ENCODE results near the gene CCSER1. TPM values are rescaled to one million over a fixed set of nuclear protein-coding genes. Genes with fewer than 3 reads are reported as not detected.
"Not testable (repeated sequence)": the region's sequence is repeated elsewhere in the genome, so short reads cannot be mapped to it uniquely, and the experiment has no call there.

The CCSER1 gene
- total RNA-seq, 2 donors from 2014 or later: 1.5 to 2.7 TPM

DNA sequence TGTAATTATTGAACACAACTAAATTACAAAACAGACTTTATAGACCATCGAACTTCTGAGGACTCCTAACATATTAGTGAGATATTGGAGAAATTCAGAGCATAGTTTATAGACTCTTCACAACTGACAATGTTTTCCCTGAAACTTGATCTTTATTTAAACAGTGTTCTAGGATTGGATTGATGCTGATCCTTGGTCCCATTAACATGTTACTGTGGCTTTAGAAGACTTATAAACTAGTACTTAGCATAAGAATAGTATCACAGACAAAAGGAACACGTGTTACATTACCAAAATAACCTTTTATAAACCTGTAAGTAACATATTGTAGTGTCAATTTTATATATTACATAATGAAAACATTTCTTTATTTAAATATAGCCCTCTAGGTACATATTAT is 689.6 kb downstream of the CCSER1 start:
- TF ChIP-seq, protein P1, sequence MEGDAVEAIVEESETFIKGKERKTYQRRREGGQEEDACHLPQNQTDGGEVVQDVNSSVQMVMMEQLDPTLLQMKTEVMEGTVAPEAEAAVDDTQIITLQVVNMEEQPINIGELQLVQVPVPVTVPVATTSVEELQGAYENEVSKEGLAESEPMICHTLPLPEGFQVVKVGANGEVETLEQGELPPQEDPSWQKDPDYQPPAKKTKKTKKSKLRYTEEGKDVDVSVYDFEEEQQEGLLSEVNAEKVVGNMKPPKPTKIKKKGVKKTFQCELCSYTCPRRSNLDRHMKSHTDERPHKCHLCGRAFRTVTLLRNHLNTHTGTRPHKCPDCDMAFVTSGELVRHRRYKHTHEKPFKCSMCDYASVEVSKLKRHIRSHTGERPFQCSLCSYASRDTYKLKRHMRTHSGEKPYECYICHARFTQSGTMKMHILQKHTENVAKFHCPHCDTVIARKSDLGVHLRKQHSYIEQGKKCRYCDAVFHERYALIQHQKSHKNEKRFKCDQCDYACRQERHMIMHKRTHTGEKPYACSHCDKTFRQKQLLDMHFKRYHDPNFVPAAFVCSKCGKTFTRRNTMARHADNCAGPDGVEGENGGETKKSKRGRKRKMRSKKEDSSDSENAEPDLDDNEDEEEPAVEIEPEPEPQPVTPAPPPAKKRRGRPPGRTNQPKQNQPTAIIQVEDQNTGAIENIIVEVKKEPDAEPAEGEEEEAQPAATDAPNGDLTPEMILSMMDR (IDR thresholded peaks at IDR 0.05): no peak
- no peak for ATAC-seq (ENCODE audit: insufficient number of reproducible peaks, low FRiP score, low read depth)

DNA sequence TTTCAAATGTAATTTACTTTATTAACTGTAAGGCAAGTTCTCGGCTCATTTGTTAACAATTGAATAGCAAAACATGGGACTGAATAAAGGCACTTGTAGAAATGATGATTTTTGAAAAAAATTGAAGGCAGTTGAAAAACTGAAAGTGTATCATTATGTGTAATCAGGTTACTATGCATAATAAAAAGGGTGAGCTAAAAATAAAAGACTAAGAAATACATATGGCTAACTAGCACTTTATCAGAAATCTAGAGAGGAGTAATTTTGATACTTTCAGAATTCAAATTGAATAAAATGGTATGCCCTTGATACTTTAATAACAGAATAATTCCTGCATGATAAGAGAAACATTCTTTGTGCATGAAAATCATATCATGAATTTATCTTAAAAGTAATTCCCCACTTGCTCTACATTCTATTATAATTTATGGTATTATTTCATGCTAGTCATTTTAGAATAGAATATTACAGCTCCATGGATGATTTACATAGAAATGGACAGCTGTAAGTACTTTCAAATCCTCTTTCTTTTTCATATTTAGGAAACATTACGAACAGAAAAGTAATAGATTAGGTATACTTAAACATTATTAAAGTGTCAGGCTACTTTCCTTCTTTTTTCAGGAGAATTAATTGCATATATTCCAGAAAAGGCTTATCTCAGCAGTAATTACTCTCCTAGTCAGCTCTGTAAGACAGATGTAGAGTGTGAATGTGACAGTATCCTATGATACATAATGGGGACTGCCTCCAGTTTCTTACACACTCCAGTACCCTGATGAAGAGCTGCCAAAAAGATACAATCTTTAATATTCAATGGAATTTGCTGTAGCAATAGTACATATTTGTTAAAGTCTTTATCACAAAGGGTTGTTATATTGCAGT is 697.3 kb downstream of the CCSER1 start:
- Histone ChIP-seq H3K9me3 (no peaks in the 10 kb centered on the region), H3K27ac (no peak overlapping the region), H3K27me3 (replicated peaks; ENCODE audit: insufficient read depth) (no peaks in the 10 kb centered on the region), H3K4me3 (no peak overlapping the region), H3K4me1 (ENCODE audit: control insufficient read depth in 1 of 2, low read depth in 2 of 2) (no peaks in the 10 kb centered on the region), H3K36me3 (no peaks in the 10 kb centered on the region)
- TF ChIP-seq, protein P1 (IDR thresholded peaks at IDR 0.05): no peak
- no peak for ATAC-seq (ENCODE audit: insufficient number of reproducible peaks, low FRiP score, low read depth)
- no peak for DNase-seq (ENCODE audit: low spot score)

More for the DNA sequence above, 689.6 kb downstream of the CCSER1 start:
- no peak for DNase-seq (ENCODE audit: low spot score)
- Histone ChIP-seq H3K36me3 (no peaks in the 10 kb centered on the region), H3K4me1 (ENCODE audit: control insufficient read depth in 1 of 2, low read depth in 2 of 2) (no peaks in the 10 kb centered on the region), H3K27ac (no peak overlapping the region), H3K9me3 (no peaks in the 10 kb centered on the region), H3K4me3 (no peak overlapping the region), H3K27me3 (replicated peaks; ENCODE audit: insufficient read depth) (no peaks in the 10 kb centered on the region)

DNA sequence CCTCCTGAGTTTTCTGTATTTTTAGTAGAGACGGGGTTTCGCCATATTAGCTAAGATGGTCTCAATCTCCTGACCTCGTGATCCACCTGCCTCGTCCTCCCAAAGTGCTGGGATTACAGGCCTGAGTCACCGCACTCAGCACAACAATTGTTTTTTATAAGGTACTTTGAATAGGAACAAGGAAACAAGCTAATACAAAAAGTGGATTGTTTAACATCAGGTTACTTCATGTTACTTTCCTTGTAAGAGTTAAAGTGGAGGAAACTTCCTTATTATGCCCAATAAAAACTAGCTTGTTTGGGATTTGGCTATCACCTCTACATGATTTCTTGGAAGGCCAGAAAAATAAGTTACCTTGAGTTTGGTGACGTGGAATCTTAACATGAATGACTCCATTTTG is 698.7 kb downstream of the CCSER1 start:
- Histone ChIP-seq H3K9me3 (no peaks in the 10 kb centered on the region), H3K27ac (no peak overlapping the region), H3K27me3 (replicated peaks; ENCODE audit: insufficient read depth) (no peaks in the 10 kb centered on the region), H3K4me1 (ENCODE audit: control insufficient read depth in 1 of 2, low read depth in 2 of 2) (no peaks in the 10 kb centered on the region), H3K36me3 (no peaks in the 10 kb centered on the region), H3K4me3 (no peak overlapping the region)
- ATAC-seq (ENCODE audit: insufficient number of reproducible peaks, low FRiP score, low read depth) (no peak), DNase-seq (ENCODE audit: low spot score) (no peak)
- TF ChIP-seq, protein P1 (IDR thresholded peaks at IDR 0.05): no peak

DNA sequence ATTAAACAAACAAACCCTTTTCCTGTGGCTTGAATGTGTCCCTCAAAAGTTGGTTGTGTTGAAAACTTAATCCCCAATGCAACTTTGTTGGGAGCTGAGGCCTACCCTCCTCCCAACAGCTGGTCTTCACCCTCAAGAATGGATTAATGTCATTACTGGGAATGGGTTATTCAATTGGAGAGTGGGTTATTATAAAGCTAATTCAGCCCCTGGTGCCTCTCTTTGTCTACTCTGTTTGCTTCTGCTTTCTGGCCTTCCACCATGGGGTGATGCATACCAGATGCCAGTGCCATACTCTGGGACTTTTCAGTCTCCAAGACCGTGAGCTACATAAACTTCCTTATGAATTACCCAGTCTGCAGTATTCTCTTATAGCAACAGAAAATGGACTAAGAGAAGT is 706.5 kb downstream of the CCSER1 start:
- no peak for ATAC-seq (ENCODE audit: insufficient number of reproducible peaks, low FRiP score, low read depth)
- H3K9me3 ChIP-seq: no peaks in the 10 kb centered on the region
- H3K36me3 ChIP-seq: no peaks in the 10 kb centered on the region
- DNase-seq (ENCODE audit: low spot score): no peak
- TF ChIP-seq, protein P1 (IDR thresholded peaks at IDR 0.05): no peak
- no peak overlapping the region for H3K27ac ChIP-seq
- no peak overlapping the region for H3K4me3 ChIP-seq
- no peaks in the 10 kb centered on the region for H3K4me1 ChIP-seq (ENCODE audit: control insufficient read depth in 1 of 2, low read depth in 2 of 2)
- H3K27me3 ChIP-seq (replicated peaks; ENCODE audit: insufficient read depth): no peaks in the 10 kb centered on the region

DNA sequence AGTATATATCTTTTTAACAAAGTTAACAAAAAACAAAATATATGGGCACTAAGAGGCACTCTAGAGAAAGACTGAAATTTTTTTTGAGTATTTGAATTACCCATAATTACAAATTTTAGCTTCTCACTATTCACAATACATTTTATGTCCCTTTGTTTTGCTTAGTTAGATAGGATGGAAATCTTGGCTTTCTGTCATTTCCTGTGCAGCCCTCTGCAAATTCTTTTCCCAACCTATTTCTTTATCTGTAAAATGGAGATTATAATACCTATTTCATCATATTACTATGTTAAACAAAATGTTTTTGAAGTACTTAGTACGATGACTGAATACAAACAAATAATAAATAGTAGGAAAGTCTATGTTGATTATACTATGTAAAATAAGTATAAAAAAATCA is 710.0 kb downstream of the CCSER1 start:
- Histone ChIP-seq H3K9me3 (no peaks in the 10 kb centered on the region), H3K36me3 (no peaks in the 10 kb centered on the region), H3K27ac (no peak overlapping the region), H3K27me3 (replicated peaks; ENCODE audit: insufficient read depth) (no peaks in the 10 kb centered on the region), H3K4me3 (no peak overlapping the region), H3K4me1 (ENCODE audit: control insufficient read depth in 1 of 2, low read depth in 2 of 2) (no peaks in the 10 kb centered on the region)
- ATAC-seq (ENCODE audit: insufficient number of reproducible peaks, low FRiP score, low read depth): no peak
- TF ChIP-seq, protein P1 (IDR thresholded peaks at IDR 0.05): no peak
- no peak for DNase-seq (ENCODE audit: low spot score)

DNA sequence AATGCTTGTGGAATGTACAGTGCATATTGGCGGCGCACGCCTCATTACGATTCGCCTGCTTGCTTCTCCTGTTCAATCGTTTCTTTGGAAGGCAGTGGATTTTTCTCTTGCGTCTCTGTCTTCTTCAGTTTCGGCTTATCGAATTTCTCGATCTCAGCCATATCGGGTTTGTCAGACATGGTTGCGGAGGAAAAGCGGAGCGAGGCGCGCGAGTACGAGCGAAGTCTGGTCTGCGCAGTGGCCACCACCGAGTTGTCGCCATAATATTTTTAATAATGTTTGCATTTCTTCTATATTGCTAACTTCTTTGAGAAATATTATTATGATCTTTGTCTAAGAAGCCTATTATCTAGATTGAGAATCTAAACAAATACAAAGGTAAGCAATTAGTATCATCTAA is 711.7 kb downstream of the CCSER1 start:
- H3K9me3 ChIP-seq; H3K4me3 ChIP-seq; H3K36me3 ChIP-seq; H3K27me3 ChIP-seq (replicated peaks; ENCODE audit: insufficient read depth); H3K27ac ChIP-seq; ATAC-seq (ENCODE audit: insufficient number of reproducible peaks, low FRiP score, low read depth); DNase-seq (ENCODE audit: low spot score); H3K4me1 ChIP-seq (ENCODE audit: control insufficient read depth in 1 of 2, low read depth in 2 of 2): not testable (repeated sequence)

Measured in thoracic aorta (tissue), 2 donors.